Skeletal muscle tissue (tissue), 4 donors: ENCODE measurements around the gene DOK1. TPM values are rescaled to one million over a fixed set of nuclear protein-coding genes. Genes with fewer than 3 reads are reported as not detected.

Experiments
- H3K27ac ChIP-seq: one replicate; pipeline ENCODE4 v1.7.0; 2013; ENCODE audit warnings: mild to moderate bottlenecking, low read depth, low read length, inconsistent platforms
- H3K27me3 ChIP-seq, 3 donors: one replicate each; pipeline ENCODE4 v1.7.0; 2013; ENCODE audit warnings: low read length in 3 of 3; ENCODE audit not compliant: control insufficient read depth in 3 of 3, insufficient read depth in 3 of 3
- H3K36me3 ChIP-seq, 3 donors: one replicate each; pipeline ENCODE4 v1.7.0; 2013; ENCODE audit warnings: low read length in 3 of 3; ENCODE audit not compliant: control insufficient read depth in 3 of 3, insufficient read depth in 3 of 3
- H3K4me1 ChIP-seq, 3 donors: one replicate each; pipeline ENCODE4 v1.7.0; 2013; ENCODE audit warnings: low read length in 3 of 3, mild to moderate bottlenecking in 3 of 3; ENCODE audit not compliant: control insufficient read depth in 3 of 3, insufficient read depth in 3 of 3
- H3K4me3 ChIP-seq, 3 donors: one replicate each; pipeline ENCODE4 v1.7.0; 2013; ENCODE audit warnings: low read length in 3 of 3
- H3K9ac ChIP-seq, 3 donors: one replicate each; pipeline ENCODE4 v1.7.0; 2013; ENCODE audit warnings: low read length in 3 of 3, mild to moderate bottlenecking in 3 of 3, moderate library complexity in 2 of 3, low read depth in 1 of 3
- H3K9me3 ChIP-seq, 3 donors: one replicate each; pipeline ENCODE4 v1.7.0; 2013; ENCODE audit warnings: low read length in 3 of 3; ENCODE audit not compliant: control insufficient read depth in 3 of 3
- total RNA-seq: library from RNA; depleted of rRNA; stranded (reverse); fragments of >200 nt; gene quantifications from one replicate; pipeline ENCODE4 v1.2.3, GENCODE V29; 2014
- donor health status: Osteomylitis.

The DOK1 gene
- total RNA-seq, 1 donor from 2014 or later: 12.0 TPM

GRCh38 chr2:74525717-74526648 lies 28.5 kb upstream of the DOK1 start, which contains the start of gene DQX1:
Gene DQX1 (minus strand): TSS chr2:74526231. CDS start chr2:74525729, 502 bp downstream.
- H3K27ac ChIP-seq: no peak within 1 kb of the TSS
- H3K4me3 ChIP-seq: no peak within 1 kb of the TSS
- H3K27me3 ChIP-seq: peaks cover 0 to 4% (median 0%) of the 10 kb centered on the region in 3 donors
- peaks cover 19 to 24% (median 23%) of the 10 kb centered on the region in 3 donors for H3K4me1 ChIP-seq
- H3K36me3 ChIP-seq: peaks cover 28 to 39% (median 32%) of the 10 kb centered on the region in 3 donors
- no peak within 1 kb of the TSS for H3K9ac ChIP-seq
- no peaks in the 10 kb centered on the region for H3K9me3 ChIP-seq

GRCh38 chr2:74526649-74527230 lies 27.8 kb upstream of the DOK1 start:
- Histone ChIP-seq H3K9me3 (no peaks in the 10 kb centered on the region), H3K27me3 (peaks cover 0 to 3% (median 0%) of the 10 kb centered on the region in 3 donors), H3K4me1 (peaks cover 25 to 31% (median 29%) of the 10 kb centered on the region in 3 donors), H3K9ac (no peak overlapping the region), H3K4me3 (no peak overlapping the region), H3K36me3 (peaks cover 30 to 45% (median 36%) of the 10 kb centered on the region in 3 donors), H3K27ac (no peak overlapping the region)

- H3K27ac ChIP-seq: no peak overlapping the region
- H3K4me3 ChIP-seq: peak overlapping the region in 1 of 3 donors; percentile 93
- no peak overlapping the region for H3K9ac ChIP-seq
- H3K27me3 ChIP-seq: no peaks in the 10 kb centered on the region
- H3K36me3 ChIP-seq: peaks cover 39 to 52% (median 40%) of the 10 kb centered on the region in 3 donors
- H3K9me3 ChIP-seq: no peaks in the 10 kb centered on the region
- H3K4me1 ChIP-seq: peaks cover 25 to 31% (median 29%) of the 10 kb centered on the region in 3 donors
Measured at GRCh38 chr2:74527741-74528140, 26.8 kb upstream of the DOK1 start.

GRCh38 chr2:74528600-74529356 lies 25.7 kb upstream of the DOK1 start:
- Histone ChIP-seq H3K27me3 (no peaks in the 10 kb centered on the region), H3K9ac (peak overlapping the region; percentile 89 to 100 (median 100)), H3K36me3 (peaks cover 48 to 61% (median 50%) of the 10 kb centered on the region in 3 donors), H3K27ac (peak overlapping the region; percentile 82), H3K4me3 (peak overlapping the region; percentile 93 to 99 (median 99)), H3K4me1 (peaks cover 25 to 31% (median 29%) of the 10 kb centered on the region in 3 donors), H3K9me3 (no peaks in the 10 kb centered on the region)

GRCh38 chr2:74529357-74530238 lies 24.9 kb upstream of the DOK1 start, which contains the start of the genes AUP1 and HTRA2:
Gene AUP1 (minus strand): TSS chr2:74529706. CDS start chr2:74529629, 77 bp downstream.
Gene HTRA2 (plus strand): TSS chr2:74529933. CDS start chr2:74530007, 74 bp downstream.
- H3K4me3 ChIP-seq: peak within 1 kb of the TSS; percentile 93 to 99 (median 99)

GRCh38 chr2:74530239-74531187 lies 24.0 kb upstream of the DOK1 start:
- Histone ChIP-seq H3K27ac (peak overlapping the region; percentile 82), H3K9ac (peak overlapping the region; percentile 78 to 88 (median 82)), H3K27me3 (no peaks in the 10 kb centered on the region), H3K4me1 (peaks cover 25 to 31% (median 29%) of the 10 kb centered on the region in 3 donors), H3K9me3 (no peaks in the 10 kb centered on the region), H3K4me3 (peak overlapping the region; percentile 83 to 93 (median 88)), H3K36me3 (peaks cover 49 to 63% (median 52%) of the 10 kb centered on the region in 3 donors)

More at GRCh38 chr2:74529357-74530238, 24.9 kb upstream of the DOK1 start, which contains the start of the genes AUP1 and HTRA2:
- Histone ChIP-seq H3K4me1 (peaks cover 25 to 31% (median 29%) of the 10 kb centered on the region in 3 donors), H3K9ac (peak within 1 kb of the TSS; percentile 89 to 100 (median 100)), H3K9me3 (no peaks in the 10 kb centered on the region), H3K36me3 (peaks cover 50 to 64% (median 52%) of the 10 kb centered on the region in 3 donors), H3K27ac (peak within 1 kb of the TSS; percentile 82), H3K27me3 (no peaks in the 10 kb centered on the region)

- no peak overlapping the region for H3K4me3 ChIP-seq
- H3K9ac ChIP-seq: no peak overlapping the region
- no peaks in the 10 kb centered on the region for H3K9me3 ChIP-seq
- peaks cover 39 to 51% (median 43%) of the 10 kb centered on the region in 3 donors for H3K36me3 ChIP-seq
- H3K27ac ChIP-seq: no peak overlapping the region
- peaks cover 25 to 31% (median 29%) of the 10 kb centered on the region in 3 donors for H3K4me1 ChIP-seq
- H3K27me3 ChIP-seq: peaks cover 0 to under 1% (median 0%) of the 10 kb centered on the region in 3 donors
Measured at GRCh38 chr2:74531666-74532065, 22.9 kb upstream of the DOK1 start.

GRCh38 chr2:74532222-74532621 lies 22.3 kb upstream of the DOK1 start:
- no peak overlapping the region for H3K9ac ChIP-seq
- no peak overlapping the region for H3K27ac ChIP-seq
- peaks cover 25 to 31% (median 29%) of the 10 kb centered on the region in 3 donors for H3K4me1 ChIP-seq
- peaks cover 33 to 46% (median 37%) of the 10 kb centered on the region in 3 donors for H3K36me3 ChIP-seq
- H3K27me3 ChIP-seq: peaks cover 0 to 3% (median 0%) of the 10 kb centered on the region in 3 donors
- no peak overlapping the region for H3K4me3 ChIP-seq
- no peaks in the 10 kb centered on the region for H3K9me3 ChIP-seq
